CD14-positive monocyte (primary cell): ENCODE data around the gene MARS2. TPM values are rescaled to one million over a fixed set of nuclear protein-coding genes. Genes with fewer than 3 reads are reported as not detected.

Experiments used
- DNase-seq, 3 donors: peaks; one replicate each; pipeline ENCODE4 v3.0.0-alpha.2; 2011 to 2022
- H2AFZ ChIP-seq: 2 replicates; pipeline ENCODE4 v1.6.0; 2012; ENCODE audit warnings: mild to moderate bottlenecking, low read depth, low read length, inconsistent platforms; ENCODE audit not compliant: insufficient read depth, poor library complexity, severe bottlenecking
- H3K27ac ChIP-seq, 2 donors: 1 replicate in 1 of 2; 2 replicates in 1 of 2; pipeline ENCODE4 v1.5.1; 2012 to 2013; ENCODE audit warnings: low read length in 2 of 2, control low read depth in 1 of 2, inconsistent platforms in 1 of 2, low read depth in 1 of 2, mild to moderate bottlenecking in 1 of 2
- H3K27me3 ChIP-seq, 2 donors: one replicate each; pipeline versions ENCODE4 v1.6.0 to v1.6.1; 2011 to 2013; ENCODE audit warnings: low read length in 2 of 2; ENCODE audit not compliant: control insufficient read depth in 2 of 2, insufficient read depth in 2 of 2
- H3K36me3 ChIP-seq, 2 donors: replicated peaks in 1 of 2; 1 replicate in 1 of 2; 2 replicates in 1 of 2; pipeline versions ENCODE4 v1.5.1 to v1.6.1; 2012 to 2013; ENCODE audit warnings: low read length in 2 of 2, control low read depth in 1 of 2, inconsistent platforms in 1 of 2, mild to moderate bottlenecking in 1 of 2; ENCODE audit not compliant: insufficient read depth in 2 of 2, control insufficient read depth in 1 of 2
- H3K4me1 ChIP-seq, 2 donors: 1 replicate in 1 of 2; 2 replicates in 1 of 2; pipeline versions ENCODE4 v1.5.1 to v1.6.1; 2012 to 2013; ENCODE audit warnings: low read length in 2 of 2, control low read depth in 1 of 2, inconsistent platforms in 1 of 2, mild to moderate bottlenecking in 1 of 2, moderate library complexity in 1 of 2; ENCODE audit not compliant: insufficient read depth in 2 of 2, control insufficient read depth in 1 of 2
- H3K4me2 ChIP-seq: replicated peaks from 2 replicates; pipeline ENCODE3; 2012; ENCODE audit warnings: low read length, moderate library complexity, mild to moderate bottlenecking; ENCODE audit not compliant: poor library complexity, severe bottlenecking; ENCODE audit errors: extremely low read depth
- H3K4me3 ChIP-seq, 3 experiments: fragments of 200-600 bp in 1 of 3; sonication (generic) in 1 of 3; replicated peaks in 1 of 3; 1 replicate in 2 of 3; 2 replicates in 1 of 3; pipeline ENCODE4 v1.5.1; 2011 to 2013; ENCODE audit warnings: low read length in 3 of 3, mild to moderate bottlenecking in 3 of 3, control low read depth in 2 of 3, low read depth in 2 of 3, inconsistent platforms in 1 of 3, moderate library complexity in 1 of 3
- H3K79me2 ChIP-seq: 2 replicates; pipeline ENCODE4 v1.6.0; 2012; ENCODE audit warnings: mild to moderate bottlenecking, control low read depth, inconsistent platforms, low read length, moderate library complexity; ENCODE audit not compliant: insufficient read depth
- H3K9ac ChIP-seq: 2 replicates; pipeline ENCODE4 v1.6.0; 2017; ENCODE audit warnings: low read length, mild to moderate bottlenecking; ENCODE audit not compliant: insufficient read depth, poor library complexity, severe bottlenecking
- H3K9me3 ChIP-seq, 2 donors: replicated peaks in 1 of 2; 1 replicate in 1 of 2; 2 replicates in 1 of 2; pipeline versions ENCODE4 v1.5.1 to v1.6.1; 2012 to 2013; ENCODE audit warnings: low read length in 2 of 2, control low read depth in 1 of 2; ENCODE audit not compliant: control insufficient read depth in 1 of 2, insufficient read depth in 1 of 2
- H4K20me1 ChIP-seq: 2 replicates; pipeline ENCODE4 v1.6.0; 2012; ENCODE audit warnings: mild to moderate bottlenecking, low read length, control low read depth, moderate library complexity; ENCODE audit not compliant: insufficient read depth
- H3K27ac Mint-ChIP-seq, 7 donors: one replicate each; pipeline ENCODE4 v1.8.0; 2020; ENCODE audit warnings: mild to moderate bottlenecking in 7 of 7, mixed read lengths in 7 of 7, moderate library complexity in 6 of 7, inconsistent platforms in 2 of 7
- H3K27me3 Mint-ChIP-seq, 3 donors: one replicate each; pipeline ENCODE4 v1.8.0; 2021 to 2022; ENCODE audit warnings: low read depth in 3 of 3, mild to moderate bottlenecking in 3 of 3, mixed read lengths in 3 of 3, moderate library complexity in 3 of 3, inconsistent platforms in 1 of 3
- H3K36me3 Mint-ChIP-seq, 2 donors: one replicate each; pipeline ENCODE4 v1.8.0; 2020; ENCODE audit warnings: mixed read lengths in 2 of 2, inconsistent platforms in 1 of 2, mild to moderate bottlenecking in 1 of 2
- H3K4me1 Mint-ChIP-seq: one replicate; pipeline ENCODE4 v1.8.0; 2020; ENCODE audit warnings: mild to moderate bottlenecking, mixed read lengths
- H3K4me3 Mint-ChIP-seq, 2 donors: one replicate each; pipeline ENCODE4 v1.8.0; 2020; ENCODE audit warnings: mild to moderate bottlenecking in 2 of 2, mixed read lengths in 2 of 2, moderate library complexity in 1 of 2
- H3K9me3 Mint-ChIP-seq, 7 donors: one replicate each; pipeline ENCODE4 v1.8.0; 2020 to 2022; ENCODE audit warnings: mixed read lengths in 7 of 7, mild to moderate bottlenecking in 6 of 7, moderate library complexity in 6 of 7, inconsistent platforms in 2 of 7
- WGBS: methylation state at CpG from one replicate; pipeline ENCODE4 v1.1.5; 2013; ENCODE audit warnings: missing lambda C conversion rate; ENCODE audit not compliant: insufficient coverage; 5-methylcytosine and 5-hydroxymethylcytosine counted together
- intact Hi-C, 2 donors: fragments of 100-400 bp; cut with micrococcal nuclease; formaldehyde crosslinking; loops; one replicate each; pipeline versions ENCODE4 v1.15.0 to v1.15.1; 2023
- polyA minus RNA-seq: library from RNA; depleted of rRNA, polyadenylated mRNA; stranded (reverse); fragments of >200 nt; gene quantifications from 2 replicates; pipeline ENCODE4 v1.2.3, GENCODE V29; 2012
- polyA plus RNA-seq, 3 donors: library from polyadenylated mRNA; depleted of rRNA in 1 of 3; unstranded in 2 of 3; stranded (reverse) in 1 of 3; fragments of 300-500 nt in 2 of 3; fragments of >200 nt in 1 of 3; fragmentation: Illumina TruSeq in 2 of 3; gene quantifications; 1 replicate in 2 of 3; 2 replicates in 1 of 3; pipeline ENCODE4 v1.2.3, GENCODE V29; 2012 to 2021
- total RNA-seq, 12 experiments: library from RNA in 1 of 12; stranded (reverse) in 1 of 12; fragments of 120-200 nt in 1 of 12; gene quantifications; one replicate each; pipeline ENCODE4 v1.2.4 and lab custom pipeline; 2013 to 2026; ENCODE audit warnings: mixed read lengths in 6 of 12, inconsistent platforms in 1 of 12
- TF ChIP-seq, protein P1 (sequence below): fragments of 200-600 bp; IDR thresholded peaks from one replicate; pipeline ENCODE4 v1.8.0; 2022; ENCODE audit warnings: antibody characterized with exemption, mild to moderate bottlenecking

The MARS2 gene
- total RNA-seq (2013), result 2.3 TPM
- polyA plus RNA-seq (1 to 10 TPM in 1 of 3 donors, under 1 TPM in 2; 0.66 to 1.3 (median 0.93) TPM), polyA minus RNA-seq (2.2 and 2.5 TPM in 2 replicates), total RNA-seq (lab: John Stamatoyannopoulos, UW) (0.64 to 2.4 (median 1.4) reads per million in 11 experiments)

DNA sequence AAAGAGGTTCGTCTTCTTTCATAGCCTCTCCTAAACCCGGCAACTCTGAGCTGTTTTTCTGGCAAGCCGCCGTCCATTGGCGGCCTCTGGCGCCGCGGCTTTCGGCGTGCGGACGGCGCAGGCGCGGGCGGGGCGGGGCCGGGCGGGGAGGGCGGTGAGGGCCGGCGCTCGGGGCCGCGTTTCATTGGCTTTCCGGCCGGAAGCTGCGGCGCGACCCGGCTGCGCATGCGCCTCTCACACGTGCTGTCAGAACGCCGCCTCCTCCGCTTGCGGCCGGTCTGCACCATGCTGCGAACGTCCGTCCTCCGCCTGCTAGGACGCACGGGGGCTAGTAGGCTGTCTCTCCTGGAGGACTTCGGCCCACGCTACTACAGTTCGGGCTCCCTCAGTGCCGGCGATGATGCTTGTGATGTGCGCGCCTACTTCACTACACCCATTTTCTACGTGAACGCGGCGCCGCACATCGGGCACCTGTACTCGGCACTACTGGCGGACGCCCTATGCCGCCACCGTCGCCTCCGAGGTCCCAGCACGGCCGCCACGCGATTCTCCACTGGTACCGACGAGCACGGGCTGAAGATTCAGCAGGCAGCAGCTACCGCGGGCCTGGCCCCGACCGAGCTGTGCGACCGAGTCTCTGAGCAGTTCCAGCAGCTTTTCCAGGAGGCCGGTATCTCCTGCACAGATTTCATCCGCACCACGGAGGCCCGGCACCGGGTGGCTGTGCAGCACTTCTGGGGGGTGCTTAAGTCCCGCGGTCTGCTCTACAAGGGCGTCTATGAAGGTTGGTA lies at the start of gene MARS2:
MARS2 (plus strand) TSS at position 249 of the 791 bp plus-strand sequence; CDS start at position 286, 37 bp downstream.
- Histone ChIP-seq H3K79me2 (peaks cover 33% of the 10 kb centered on the region), H3K36me3 (no peaks in the 10 kb centered on the region), H3K9me3 (no peaks in the 10 kb centered on the region), H3K27me3 (no peaks in the 10 kb centered on the region), H3K4me2 (peak within 1 kb of the TSS; percentile 98), H2AFZ (peak within 1 kb of the TSS; percentile 99), H3K27ac (peak within 1 kb of the TSS; percentile 6 to 78), H3K4me3 (peak within 1 kb of the TSS; percentile 90 to 96 (median 95)), H3K4me1 (peaks cover 24 to 31% of the 10 kb centered on the region in 2 donors), H4K20me1 (peaks cover 3% of the 10 kb centered on the region), H3K9ac (peak within 1 kb of the TSS; percentile 65)
- peak; percentile 91 to 93 (median 91) for DNase-seq
- Mint-ChIP-seq H3K27me3 (peaks cover 2 to 7% (median 4%) of the 10 kb centered on the region in 3 donors), H3K4me1 (peaks cover 40% of the 10 kb centered on the region), H3K9me3 (no peaks in the 10 kb centered on the region), H3K4me3 (peak within 1 kb of the TSS; percentile 91 to 92), H3K27ac (peak within 1 kb of the TSS; percentile 70 to 89 (median 84)), H3K36me3 (peaks cover 4 to 5% of the 10 kb centered on the region in 2 donors)
- under 1% methylated on average over 86 of the region's 86 CpGs for WGBS
- intact Hi-C loops, result loop anchor here in 1 of 2 donors (10.0 kb wide), 3 partner anchors 79 to 251 kb away; partner anchors contain the start of genes BOLL, COQ10B and MOB4
- TF ChIP-seq, protein P1, sequence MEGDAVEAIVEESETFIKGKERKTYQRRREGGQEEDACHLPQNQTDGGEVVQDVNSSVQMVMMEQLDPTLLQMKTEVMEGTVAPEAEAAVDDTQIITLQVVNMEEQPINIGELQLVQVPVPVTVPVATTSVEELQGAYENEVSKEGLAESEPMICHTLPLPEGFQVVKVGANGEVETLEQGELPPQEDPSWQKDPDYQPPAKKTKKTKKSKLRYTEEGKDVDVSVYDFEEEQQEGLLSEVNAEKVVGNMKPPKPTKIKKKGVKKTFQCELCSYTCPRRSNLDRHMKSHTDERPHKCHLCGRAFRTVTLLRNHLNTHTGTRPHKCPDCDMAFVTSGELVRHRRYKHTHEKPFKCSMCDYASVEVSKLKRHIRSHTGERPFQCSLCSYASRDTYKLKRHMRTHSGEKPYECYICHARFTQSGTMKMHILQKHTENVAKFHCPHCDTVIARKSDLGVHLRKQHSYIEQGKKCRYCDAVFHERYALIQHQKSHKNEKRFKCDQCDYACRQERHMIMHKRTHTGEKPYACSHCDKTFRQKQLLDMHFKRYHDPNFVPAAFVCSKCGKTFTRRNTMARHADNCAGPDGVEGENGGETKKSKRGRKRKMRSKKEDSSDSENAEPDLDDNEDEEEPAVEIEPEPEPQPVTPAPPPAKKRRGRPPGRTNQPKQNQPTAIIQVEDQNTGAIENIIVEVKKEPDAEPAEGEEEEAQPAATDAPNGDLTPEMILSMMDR, result no peak

- no peaks in the 10 kb centered on the region for H3K36me3 Mint-ChIP-seq
- Histone ChIP-seq H3K36me3 (no peaks in the 10 kb centered on the region), H3K9ac (no peak overlapping the region), H4K20me1 (no peaks in the 10 kb centered on the region), H3K4me2 (no peak overlapping the region), H3K4me3 (no peak overlapping the region), H3K27me3 (no peaks in the 10 kb centered on the region), H2AFZ (no peak overlapping the region), H3K79me2 (no peaks in the 10 kb centered on the region), H3K9me3 (no peaks in the 10 kb centered on the region), H3K4me1 (no peaks in the 10 kb centered on the region), H3K27ac (no peak overlapping the region)
- intact Hi-C loops, result no loop called here
- H3K9me3 Mint-ChIP-seq, result peaks cover 0 to 6% (median 0%) of the 10 kb centered on the region in 7 donors
- H3K27ac Mint-ChIP-seq, result no peak overlapping the region
- TF ChIP-seq, protein P1, result no peak
- H3K4me1 Mint-ChIP-seq, result no peaks in the 10 kb centered on the region
- H3K27me3 Mint-ChIP-seq, result peaks cover 0 to 2% (median 0%) of the 10 kb centered on the region in 3 donors
- H3K4me3 Mint-ChIP-seq, result no peak overlapping the region
- no peak for DNase-seq
These were observed 47.6 kb upstream of the MARS2 start for GRCh38 chr2:197657562-197657961.
